OCI-LY1 (cell line): ENCODE data around the gene HMG20A.

Source experiments
- H2AFZ ChIP-seq: fragments of 200-600 bp; sonication (generic), shearing (Covaris generic); 2 replicates; pipeline ENCODE4 v1.6.0; 2014; ENCODE audit warnings: antibody characterized with exemption, mild to moderate bottlenecking, low read length
- H3F3A ChIP-seq: fragments of 200-600 bp; sonication (generic), shearing (Covaris generic); 2 replicates; pipeline ENCODE4 v1.6.0; 2014; ENCODE audit warnings: mild to moderate bottlenecking, antibody characterized with exemption, low read length, moderate library complexity; ENCODE audit not compliant: insufficient read depth
- H3K27ac ChIP-seq: fragments of 200-600 bp; sonication (generic); 2 replicates; pipeline ENCODE4 v1.5.1; 2014; ENCODE audit warnings: low read length, mixed run types, mild to moderate bottlenecking, low read depth; ENCODE audit not compliant: poor library complexity, severe bottlenecking
- H3K27me3 ChIP-seq: fragments of 200-600 bp; sonication (generic); 2 replicates; pipeline ENCODE4 v1.6.0; 2014; ENCODE audit warnings: antibody characterized with exemption, mild to moderate bottlenecking, low read length, moderate library complexity; ENCODE audit not compliant: insufficient read depth
- H3K36me3 ChIP-seq: fragments of 200-600 bp; sonication (generic); 2 replicates; pipeline ENCODE4 v1.6.1; 2014; ENCODE audit warnings: mild to moderate bottlenecking, antibody characterized with exemption, low read length, moderate library complexity, mixed read lengths; ENCODE audit not compliant: insufficient read depth
- H3K4me1 ChIP-seq: fragments of 200-600 bp; sonication (generic); 2 replicates; pipeline ENCODE4 v1.5.1; 2014; ENCODE audit warnings: mild to moderate bottlenecking, low read length, moderate library complexity; ENCODE audit not compliant: insufficient read depth, severe bottlenecking
- H3K4me2 ChIP-seq: fragments of 200-600 bp; sonication (generic), shearing (Covaris generic); 2 replicates; pipeline ENCODE4 v1.6.1; 2014; ENCODE audit warnings: low read length
- H3K4me3 ChIP-seq: fragments of 200-600 bp; sonication (generic); 2 replicates; pipeline ENCODE4 v1.5.1; 2014; ENCODE audit warnings: low read length, low read depth, mild to moderate bottlenecking, mixed read lengths; ENCODE audit not compliant: poor library complexity, severe bottlenecking
- H3K79me2 ChIP-seq: fragments of 200-600 bp; shearing (Covaris generic); 2 replicates; pipeline ENCODE4 v1.6.1; 2016; ENCODE audit warnings: mixed run types, low read length, mixed read lengths; ENCODE audit not compliant: insufficient read depth
- H3K9ac ChIP-seq: fragments of 200-600 bp; sonication (generic), shearing (Covaris generic); 2 replicates; pipeline ENCODE4 v1.6.1; 2014; ENCODE audit warnings: mild to moderate bottlenecking, low read length, mixed read lengths
- H3K9me2 ChIP-seq: fragments of 200-600 bp; sonication (generic), shearing (Covaris generic); 2 replicates; pipeline ENCODE4 v1.6.1; 2014; ENCODE audit warnings: low read depth, mild to moderate bottlenecking, low read length, mixed read lengths
- H3K9me3 ChIP-seq: fragments of 200-600 bp; shearing (Covaris generic); 2 replicates; pipeline ENCODE4 v1.6.1; 2014; ENCODE audit warnings: low read length, mixed read lengths
- H4K20me1 ChIP-seq: fragments of 200-600 bp; sonication (generic), shearing (Covaris generic); 2 replicates; pipeline ENCODE4 v1.6.0; 2016; ENCODE audit warnings: mild to moderate bottlenecking, low read length; ENCODE audit not compliant: insufficient read depth
- EZH2 ChIP-seq: fragments of 200-600 bp; sonication (generic), shearing (Covaris generic); IDR thresholded peaks from 2 replicates; pipeline ENCODE4 v1.8.0; 2017; ENCODE audit warnings: borderline replicate concordance, mixed run types, mild to moderate bottlenecking, antibody characterized with exemption, low read length, moderate library complexity, mixed read lengths
- TF ChIP-seq, protein P1 (sequence below): fragments of 200-600 bp; sonication (generic), shearing (Covaris generic); IDR thresholded peaks from 2 replicates; pipeline ENCODE4 v1.5.1; 2017; ENCODE audit warnings: mild to moderate bottlenecking, antibody characterized with exemption, low read length, moderate library complexity, mixed read lengths

HMG20A gene

DNA sequence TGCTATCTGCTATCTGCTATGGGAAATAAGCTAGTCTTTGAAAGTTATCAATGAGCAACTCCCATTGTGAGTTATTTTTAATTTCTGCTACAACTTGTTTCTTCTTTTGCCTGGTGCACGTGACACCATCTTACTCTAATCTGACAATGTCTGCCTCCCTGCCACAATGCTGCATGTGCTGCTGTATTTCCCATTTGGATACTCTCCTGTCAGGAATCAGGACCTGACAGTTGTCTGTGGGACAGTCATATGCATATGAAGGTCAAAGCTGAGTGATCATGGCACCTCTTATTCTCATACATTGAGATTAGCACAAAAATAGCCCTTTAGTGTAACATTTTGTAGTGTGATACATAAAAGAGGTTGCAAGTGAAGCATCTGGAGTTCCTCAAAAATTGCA is 45.8 kb downstream of the HMG20A start:
- Histone ChIP-seq H3K9me3 (no peaks in the 10 kb centered on the region), H3K4me3 (no peak overlapping the region), H3F3A (no peaks in the 10 kb centered on the region), H3K36me3 (peaks cover 59% of the 10 kb centered on the region), H3K4me1 (no peaks in the 10 kb centered on the region), H3K9ac (no peak overlapping the region), H3K9me2 (no peaks in the 10 kb centered on the region), H3K27ac (no peak overlapping the region), H4K20me1 (no peaks in the 10 kb centered on the region), H3K79me2 (no peaks in the 10 kb centered on the region), H3K27me3 (no peaks in the 10 kb centered on the region), H2AFZ (no peak overlapping the region), H3K4me2 (no peak overlapping the region)
- TF ChIP-seq, protein P1, sequence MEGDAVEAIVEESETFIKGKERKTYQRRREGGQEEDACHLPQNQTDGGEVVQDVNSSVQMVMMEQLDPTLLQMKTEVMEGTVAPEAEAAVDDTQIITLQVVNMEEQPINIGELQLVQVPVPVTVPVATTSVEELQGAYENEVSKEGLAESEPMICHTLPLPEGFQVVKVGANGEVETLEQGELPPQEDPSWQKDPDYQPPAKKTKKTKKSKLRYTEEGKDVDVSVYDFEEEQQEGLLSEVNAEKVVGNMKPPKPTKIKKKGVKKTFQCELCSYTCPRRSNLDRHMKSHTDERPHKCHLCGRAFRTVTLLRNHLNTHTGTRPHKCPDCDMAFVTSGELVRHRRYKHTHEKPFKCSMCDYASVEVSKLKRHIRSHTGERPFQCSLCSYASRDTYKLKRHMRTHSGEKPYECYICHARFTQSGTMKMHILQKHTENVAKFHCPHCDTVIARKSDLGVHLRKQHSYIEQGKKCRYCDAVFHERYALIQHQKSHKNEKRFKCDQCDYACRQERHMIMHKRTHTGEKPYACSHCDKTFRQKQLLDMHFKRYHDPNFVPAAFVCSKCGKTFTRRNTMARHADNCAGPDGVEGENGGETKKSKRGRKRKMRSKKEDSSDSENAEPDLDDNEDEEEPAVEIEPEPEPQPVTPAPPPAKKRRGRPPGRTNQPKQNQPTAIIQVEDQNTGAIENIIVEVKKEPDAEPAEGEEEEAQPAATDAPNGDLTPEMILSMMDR: no peak
- no peak for TF ChIP-seq EZH2

DNA sequence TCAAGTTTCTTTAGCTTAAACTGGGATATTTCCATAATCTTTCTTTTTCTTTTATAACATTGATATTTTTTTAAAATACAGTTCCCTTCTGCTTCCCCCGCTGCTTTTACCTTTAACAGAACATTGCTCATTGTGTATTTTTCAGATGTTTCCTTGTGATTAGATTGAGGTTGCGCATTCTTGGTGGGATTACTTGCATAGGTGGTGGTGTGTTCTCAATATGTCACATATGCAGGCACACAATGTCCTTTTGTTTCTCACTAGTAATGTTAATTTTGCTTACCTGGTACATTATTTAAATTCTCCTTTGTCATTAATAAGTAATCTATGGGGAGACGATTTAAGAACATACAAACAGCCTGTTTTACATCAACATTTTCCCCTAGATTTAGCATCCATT is 48.2 kb downstream of the HMG20A start:
- Histone ChIP-seq H3F3A (no peaks in the 10 kb centered on the region), H3K9me3 (no peaks in the 10 kb centered on the region), H3K79me2 (no peaks in the 10 kb centered on the region), H3K9me2 (no peaks in the 10 kb centered on the region), H4K20me1 (no peaks in the 10 kb centered on the region), H3K9ac (no peak overlapping the region), H3K36me3 (peaks cover 70% of the 10 kb centered on the region), H2AFZ (no peak overlapping the region), H3K27ac (no peak overlapping the region), H3K4me1 (no peaks in the 10 kb centered on the region), H3K4me2 (no peak overlapping the region), H3K4me3 (no peak overlapping the region), H3K27me3 (no peaks in the 10 kb centered on the region)
- TF ChIP-seq, protein P1: no peak

DNA sequence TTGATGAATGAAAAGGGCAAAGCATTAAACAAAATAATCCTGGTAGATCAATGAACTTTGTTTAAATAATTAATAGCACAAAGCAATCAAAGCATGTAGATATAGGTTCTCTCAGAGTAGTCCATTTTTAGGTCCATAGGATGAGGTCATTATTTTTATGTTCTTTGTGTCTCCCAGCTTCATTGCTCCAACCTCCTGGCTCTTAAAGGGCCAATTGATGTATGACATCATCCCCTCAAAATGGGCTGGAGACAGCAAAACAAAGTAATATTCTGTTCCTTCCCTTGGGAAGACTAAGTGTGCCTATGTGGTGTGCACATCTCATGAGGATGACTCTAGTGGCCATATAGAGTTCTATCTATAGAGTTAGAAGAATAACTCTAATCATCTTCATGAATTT is 49.5 kb downstream of the HMG20A start:
- TF ChIP-seq, protein P1: no peak
- no peak for TF ChIP-seq EZH2

More for the DNA sequence above, 49.5 kb downstream of the HMG20A start:
- Histone ChIP-seq H3K27ac (no peak overlapping the region), H3K9me3 (no peaks in the 10 kb centered on the region), H3F3A (no peaks in the 10 kb centered on the region), H3K36me3 (peaks cover 72% of the 10 kb centered on the region), H4K20me1 (no peaks in the 10 kb centered on the region), H2AFZ (no peak overlapping the region), H3K4me1 (no peaks in the 10 kb centered on the region), H3K9me2 (no peaks in the 10 kb centered on the region), H3K27me3 (no peaks in the 10 kb centered on the region), H3K4me2 (no peak overlapping the region), H3K9ac (no peak overlapping the region), H3K79me2 (no peaks in the 10 kb centered on the region), H3K4me3 (no peak overlapping the region)
